ENCODE measurements around the gene FBRSL1.

FBRSL1 gene

DNA sequence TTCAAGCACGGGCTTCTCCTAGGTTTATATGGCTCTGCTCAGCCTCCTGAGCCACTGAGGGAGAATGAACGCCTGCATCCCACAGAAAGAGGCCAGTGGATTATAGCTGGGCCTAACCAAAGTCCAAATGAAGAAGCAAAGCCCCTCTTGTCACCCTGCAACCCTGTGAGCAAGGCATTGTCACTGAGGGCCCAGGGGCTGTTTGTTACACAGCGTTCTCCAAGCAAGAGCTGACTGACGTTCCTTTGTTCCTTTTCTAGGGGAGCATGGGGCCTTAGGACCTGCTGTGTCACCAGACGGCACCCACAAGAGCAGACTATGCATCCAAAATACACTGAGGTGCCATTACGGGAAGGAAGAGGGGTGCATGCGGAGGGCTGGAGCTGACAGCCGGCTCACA is 4.3 kb upstream of the FBRSL1 start:
- DNase-seq, result no peak

DNA sequence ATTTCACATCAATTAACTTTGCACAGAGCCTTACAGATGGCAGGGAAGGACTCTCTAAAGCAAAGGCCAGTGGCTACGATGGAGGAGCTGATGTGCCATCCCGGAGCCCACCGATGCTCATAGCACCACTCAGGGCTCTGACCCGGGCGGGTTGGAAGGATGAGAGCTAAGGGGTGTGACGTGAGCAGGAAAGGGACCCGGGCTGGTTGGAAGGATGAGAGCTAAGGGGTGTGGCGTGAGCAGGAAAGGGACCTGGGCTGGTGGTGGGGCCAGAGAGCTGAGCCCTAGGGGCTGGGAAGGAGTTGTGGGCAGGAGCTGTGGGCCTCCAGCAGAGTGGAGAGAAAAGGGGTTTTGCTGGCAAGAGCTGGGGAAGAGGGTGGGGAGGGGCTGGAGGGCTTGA is 3.8 kb upstream of the FBRSL1 start:
- no peak for DNase-seq

DNA sequence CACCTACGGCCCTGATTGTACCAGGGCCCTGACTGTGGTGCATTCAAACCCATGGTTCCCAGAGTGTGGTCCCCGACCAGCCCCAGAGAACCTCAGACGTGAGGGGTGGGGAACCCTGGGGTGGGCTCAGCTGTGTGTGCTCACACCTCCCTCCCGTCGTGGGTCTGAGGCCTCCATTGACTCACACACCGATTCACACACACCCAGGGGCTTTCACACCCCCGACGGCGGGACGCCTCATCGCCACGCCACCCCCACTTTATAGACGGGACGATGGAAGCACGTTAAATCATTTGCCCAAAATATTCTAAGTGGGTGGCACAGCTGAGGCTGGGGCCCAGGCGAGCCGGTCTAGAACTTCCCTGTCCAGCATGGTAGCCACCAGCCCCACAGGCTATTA is 3.4 kb upstream of the FBRSL1 start:
- no peak for DNase-seq

DNA sequence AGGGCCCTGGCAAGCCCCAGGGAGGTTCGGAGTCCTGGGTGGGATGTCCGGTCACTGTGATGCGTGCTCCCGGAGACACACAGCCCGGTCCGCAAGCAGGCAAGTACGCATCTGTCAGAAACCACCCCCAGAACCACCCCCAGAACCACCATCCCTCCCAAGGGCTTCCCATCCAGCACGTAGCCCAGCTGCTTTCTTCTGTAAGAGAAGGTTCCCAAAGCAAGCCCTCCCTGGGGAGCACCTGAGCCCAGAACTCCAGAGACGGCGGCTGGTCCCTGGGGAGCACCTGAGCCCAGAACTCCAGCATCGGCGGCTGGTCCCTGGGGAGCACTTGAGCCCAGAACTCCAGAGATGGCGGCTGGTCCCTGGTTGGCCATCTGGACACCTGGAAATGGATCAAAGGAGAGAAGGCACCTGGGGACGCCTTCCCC is 2.6 kb upstream of the FBRSL1 start:
- no peak for DNase-seq

DNA sequence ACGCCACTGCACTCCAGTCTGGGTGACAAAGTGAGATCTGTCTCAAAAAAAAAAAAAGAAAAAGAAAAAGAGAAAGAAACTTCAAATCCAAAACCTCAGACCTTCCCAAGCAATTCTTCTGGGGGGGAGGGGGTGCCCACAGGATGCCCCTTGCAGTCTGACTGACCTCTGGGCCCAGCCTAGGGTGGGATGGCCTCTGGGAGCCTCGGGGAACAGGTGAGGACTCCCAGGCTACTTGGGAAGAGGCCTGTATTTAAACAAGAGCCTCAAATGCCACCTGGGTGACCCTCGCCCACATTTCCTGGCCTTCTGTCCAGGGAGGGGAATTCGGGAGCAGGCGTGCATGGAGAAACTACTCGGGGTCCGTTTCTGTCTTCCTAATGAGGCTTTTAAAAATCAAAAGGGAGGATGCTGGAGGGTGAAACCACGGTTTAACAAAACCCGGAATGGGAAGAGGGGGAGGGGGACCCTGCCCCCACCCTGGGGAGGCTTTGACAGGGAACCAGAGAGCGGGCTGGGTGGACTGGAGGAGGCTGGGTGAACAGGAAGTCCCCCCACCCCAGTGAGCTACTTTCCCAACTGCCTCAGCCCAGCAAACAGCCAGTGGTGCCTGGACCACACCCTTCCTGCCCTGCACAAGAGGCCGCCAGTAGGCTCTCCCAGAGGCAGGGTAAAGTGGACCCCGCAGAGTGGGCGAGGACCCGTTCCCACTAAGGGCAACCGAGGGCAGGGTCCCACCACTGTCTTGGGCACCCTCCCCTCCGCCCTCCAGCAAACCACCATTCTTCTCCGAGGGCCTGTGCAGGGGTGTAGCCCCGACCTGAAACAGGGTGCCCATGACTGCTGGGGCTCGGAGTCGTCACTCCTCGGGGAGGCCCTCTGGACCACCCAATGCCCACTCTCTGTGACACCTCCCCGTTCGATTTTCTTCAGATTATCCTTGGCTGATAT is 1.5 kb upstream of the FBRSL1 start:
- DNase-seq, result no peak

DNA sequence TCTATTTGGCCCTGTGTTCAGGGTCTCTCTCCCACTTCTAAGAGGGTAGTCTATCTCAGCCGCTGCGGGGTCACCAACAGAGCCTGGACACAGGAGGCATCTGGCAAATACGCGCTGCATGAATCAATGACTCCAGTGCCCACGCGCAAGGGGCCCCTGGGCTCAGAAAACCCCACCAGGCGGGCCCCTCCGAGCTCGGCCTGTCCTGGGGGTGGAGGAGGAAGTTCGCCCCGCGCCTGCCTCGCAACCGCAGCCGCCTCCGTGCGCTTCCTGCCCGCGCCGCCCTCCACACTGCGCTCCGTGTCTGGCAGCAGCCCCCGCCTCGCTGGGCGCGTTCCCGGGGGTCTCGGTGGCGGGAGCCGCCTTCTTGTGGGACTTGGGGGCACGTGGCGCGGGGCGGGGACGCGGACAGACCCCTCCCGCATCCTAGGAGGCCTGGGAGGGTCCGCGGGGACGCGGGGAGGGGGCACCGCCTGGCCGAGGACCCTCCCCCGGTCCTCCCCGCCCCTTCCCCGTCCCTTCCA is 811 bp upstream of the FBRSL1 start:
- DNase-seq, result peak; percentile 53

DNA sequence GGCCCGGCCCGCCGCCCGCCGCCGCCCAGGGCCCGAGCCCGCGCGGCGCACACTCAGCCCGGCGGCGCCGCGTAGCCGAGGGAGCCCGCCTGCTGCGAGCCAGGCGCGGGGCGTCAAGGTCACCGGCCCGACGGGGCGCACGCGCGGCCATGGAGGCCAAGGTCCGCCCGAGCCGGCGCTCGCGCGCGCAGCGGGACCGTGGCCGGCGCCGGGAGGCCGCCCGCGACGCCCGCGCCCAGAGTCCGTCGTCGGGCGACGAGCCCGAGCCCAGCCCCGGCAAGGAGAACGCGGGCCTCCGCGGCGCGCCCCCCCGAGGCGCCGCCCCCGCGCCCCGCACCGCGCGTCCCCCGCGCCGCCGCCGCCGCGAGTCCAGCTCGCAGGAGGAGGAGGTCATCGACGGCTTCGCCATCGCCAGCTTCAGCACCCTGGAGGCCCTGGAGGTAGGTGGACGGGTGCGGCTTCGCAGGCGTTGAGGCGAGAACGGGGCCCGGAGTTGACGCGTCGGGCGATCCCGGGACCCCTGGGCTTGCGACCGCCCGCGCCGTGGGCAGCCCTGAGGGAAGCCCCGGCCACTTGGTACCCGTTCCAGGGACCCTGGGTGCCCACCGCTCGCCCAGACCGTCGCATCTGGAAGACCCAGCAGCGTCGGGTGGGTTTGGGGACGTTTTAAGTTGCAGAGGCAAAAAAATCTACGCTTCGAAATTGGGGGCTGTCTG is 629 bp downstream of the FBRSL1 start:
- no peak for DNase-seq

DNA sequence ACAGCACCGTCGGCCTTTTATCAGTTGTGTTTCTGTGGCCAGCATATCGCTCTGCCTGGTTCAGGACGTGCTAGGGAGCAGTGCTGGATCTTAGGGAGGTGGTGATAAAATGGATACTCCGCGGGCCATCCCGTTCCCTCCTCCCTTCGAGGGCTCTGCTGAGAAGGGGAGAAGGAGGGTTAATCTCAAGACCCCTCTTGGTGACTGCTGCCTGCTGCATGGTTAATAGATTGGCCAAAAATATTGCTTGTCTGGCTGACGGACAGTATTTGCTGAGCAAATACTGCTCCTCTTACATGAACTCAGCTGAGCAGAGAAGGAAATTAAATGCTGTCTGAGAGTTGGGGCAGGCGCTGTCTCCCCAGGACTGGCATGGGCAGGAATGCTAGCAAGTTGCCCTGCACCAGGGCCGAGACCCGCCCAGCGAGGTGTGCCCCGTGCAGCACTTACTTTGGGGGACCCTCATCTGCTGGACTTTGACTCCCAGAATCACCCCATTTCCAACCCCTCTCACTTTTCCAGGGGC is 1.2 kb downstream of the FBRSL1 start:
- no peak for DNase-seq

DNA sequence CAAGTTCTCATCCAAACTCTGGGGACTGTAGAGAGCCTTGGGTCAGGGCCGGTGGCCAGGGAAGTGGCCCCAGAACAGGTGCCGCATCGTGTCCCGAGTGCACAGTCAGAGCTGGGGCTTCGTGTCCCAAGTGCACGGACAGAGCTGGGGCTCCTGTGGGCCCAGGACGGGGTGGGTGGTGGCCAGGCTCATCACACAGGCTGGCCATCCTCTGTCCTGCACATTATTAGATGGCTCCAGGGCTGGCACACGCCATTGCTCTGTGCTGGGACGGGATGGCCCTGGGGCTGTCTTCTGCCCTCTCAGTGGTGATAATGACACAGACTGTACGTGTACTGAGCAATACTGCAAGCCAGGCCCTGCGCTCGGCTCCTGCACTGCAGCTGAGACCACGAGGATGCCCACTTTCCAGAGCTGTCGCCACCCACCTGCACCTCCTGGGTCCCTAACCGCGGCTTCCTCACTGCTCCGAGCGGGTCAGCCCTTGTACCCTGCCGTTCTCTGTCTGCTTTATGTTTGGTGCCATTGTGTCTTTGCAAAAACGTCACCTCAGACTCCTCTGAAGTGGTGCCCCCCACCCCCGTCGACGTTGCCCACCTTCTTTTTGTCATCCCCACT is 1.9 kb downstream of the FBRSL1 start:
- no peak for DNase-seq

DNA sequence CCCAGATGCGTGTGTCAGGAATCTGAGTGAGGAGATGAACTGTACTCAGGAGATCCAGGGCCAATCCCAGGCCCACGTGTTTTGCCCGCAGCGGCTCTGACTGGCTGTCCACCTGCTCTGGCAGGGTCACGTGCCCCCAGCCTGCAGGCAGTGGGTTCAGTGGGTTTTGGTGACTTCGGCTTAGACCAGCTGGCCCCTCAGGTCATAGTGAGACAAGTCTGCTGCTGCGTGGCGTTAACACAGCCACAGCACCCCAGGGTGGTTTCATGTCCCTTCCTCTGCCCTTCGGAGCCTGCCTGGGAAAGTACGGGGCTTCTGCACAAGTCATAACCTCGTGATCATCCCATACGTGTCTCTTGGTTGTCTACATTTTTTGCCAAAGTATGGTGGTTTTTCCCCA is 2.6 kb downstream of the FBRSL1 start:
- DNase-seq, result no peak

DNA sequence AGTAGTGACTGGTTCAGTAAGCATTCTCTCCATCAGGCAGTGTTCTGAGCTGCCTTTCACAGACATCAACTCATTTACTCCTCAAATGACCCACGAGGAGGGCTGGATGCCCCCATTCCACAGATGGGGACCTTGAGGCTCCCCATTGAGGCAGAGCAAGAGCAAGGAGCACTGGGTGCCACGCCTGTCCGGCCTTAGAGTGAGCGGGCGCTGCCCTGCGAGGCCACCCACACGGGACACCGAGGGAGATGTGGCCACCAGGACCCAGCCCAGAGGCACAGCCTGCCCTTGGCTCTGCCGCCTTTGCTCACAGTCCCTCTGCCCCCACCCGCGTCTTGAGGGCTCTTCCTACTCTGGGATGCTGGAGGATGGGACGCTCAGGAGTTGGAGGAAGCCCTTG is 3.0 kb downstream of the FBRSL1 start:
- no peak for DNase-seq

DNA sequence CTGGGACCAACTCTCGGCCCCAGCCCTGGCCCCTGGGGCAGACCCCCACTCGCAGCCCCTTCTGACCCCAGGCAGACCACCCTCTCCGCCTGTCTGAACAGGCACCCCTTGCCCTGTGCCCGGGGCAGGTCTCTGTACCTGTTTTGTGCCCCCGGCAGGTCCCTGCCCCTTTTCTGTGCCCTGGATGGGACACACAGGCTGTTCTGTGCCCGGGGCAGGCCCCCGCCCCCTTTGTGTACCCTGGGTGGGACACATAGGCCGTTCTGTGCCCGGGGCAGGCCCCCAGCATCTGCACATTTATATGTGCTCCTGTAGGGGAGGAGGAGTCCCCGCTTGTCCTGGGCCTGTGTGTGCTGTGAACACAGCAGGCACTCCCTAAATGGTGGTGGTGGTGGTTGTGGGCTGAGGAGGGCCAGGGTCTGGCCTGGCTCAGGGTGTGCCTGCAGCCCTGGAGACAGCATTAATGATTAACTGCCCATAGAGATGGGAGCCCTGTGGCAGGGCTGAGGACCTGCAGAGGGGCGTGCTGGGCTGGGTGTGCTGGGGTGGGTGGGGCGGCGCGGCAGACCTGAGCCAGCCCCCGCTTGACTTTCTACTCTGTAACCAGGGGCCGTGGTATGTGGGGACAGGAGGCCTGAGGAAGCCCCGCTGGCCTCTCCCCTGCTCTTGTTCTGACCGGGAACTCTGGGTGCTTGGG is 3.7 kb downstream of the FBRSL1 start:
- no peak for DNase-seq

DNA sequence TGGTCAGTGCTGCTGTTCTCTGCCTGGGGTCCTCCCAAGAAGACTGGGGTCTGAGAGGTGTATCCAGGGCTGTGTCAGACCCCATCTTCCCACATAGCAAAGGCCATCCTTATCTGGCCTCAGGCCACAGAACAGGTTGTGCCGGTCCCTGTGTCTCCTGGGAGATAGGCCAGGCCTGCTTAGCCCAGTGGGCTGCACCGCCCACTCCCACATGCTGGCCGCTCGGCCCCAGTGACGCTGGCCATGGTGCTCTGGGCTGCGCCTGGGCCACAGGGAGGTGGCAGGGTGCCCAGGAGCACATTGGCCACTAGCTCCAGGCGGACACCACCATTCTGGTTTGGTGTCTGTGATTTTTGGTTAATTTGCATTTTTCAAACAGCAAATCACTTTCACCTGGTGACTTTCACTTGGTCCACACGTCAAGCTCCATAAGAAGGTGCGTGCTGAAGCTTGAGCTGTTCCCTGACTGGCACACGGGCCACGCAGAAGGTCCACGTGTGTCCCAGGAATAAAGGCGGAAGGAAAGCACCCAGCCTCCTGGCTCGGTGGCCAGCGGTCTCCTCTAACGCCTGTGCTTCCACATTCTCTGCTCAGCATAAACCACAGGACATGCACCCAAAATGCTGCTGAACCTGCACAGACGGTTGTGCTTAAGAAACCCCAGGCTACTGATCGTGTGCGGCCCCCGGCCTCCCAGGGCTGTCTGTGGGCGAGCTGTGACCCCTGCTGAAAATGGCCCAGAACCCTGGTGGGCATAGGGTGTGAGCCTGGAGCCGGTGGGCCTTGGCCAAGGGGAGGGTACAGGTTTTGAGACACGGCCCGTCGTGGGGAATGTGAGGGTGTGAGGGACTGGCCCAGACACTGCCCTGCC is 4.6 kb downstream of the FBRSL1 start:
- DNase-seq, result no peak

DNA sequence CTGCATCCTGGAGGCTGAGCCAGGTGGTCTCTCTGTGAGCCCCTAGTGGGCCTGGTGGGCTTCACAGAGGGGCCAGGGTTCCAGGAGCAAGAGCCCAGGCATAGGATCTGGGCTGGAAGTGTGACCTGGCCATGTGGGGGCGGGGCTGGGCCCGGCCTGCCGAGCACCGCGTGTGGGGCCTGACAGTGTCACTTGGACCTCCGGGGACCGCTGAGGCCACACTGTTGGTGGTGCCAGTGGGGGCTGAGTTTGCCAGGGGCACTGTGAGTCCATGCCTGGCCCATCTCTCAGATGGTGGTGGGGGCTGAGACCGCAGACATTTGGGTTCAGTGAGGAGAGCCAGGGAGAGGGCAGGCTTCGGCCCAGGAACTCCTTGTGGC is 5.2 kb downstream of the FBRSL1 start:
- no peak for DNase-seq

DNA sequence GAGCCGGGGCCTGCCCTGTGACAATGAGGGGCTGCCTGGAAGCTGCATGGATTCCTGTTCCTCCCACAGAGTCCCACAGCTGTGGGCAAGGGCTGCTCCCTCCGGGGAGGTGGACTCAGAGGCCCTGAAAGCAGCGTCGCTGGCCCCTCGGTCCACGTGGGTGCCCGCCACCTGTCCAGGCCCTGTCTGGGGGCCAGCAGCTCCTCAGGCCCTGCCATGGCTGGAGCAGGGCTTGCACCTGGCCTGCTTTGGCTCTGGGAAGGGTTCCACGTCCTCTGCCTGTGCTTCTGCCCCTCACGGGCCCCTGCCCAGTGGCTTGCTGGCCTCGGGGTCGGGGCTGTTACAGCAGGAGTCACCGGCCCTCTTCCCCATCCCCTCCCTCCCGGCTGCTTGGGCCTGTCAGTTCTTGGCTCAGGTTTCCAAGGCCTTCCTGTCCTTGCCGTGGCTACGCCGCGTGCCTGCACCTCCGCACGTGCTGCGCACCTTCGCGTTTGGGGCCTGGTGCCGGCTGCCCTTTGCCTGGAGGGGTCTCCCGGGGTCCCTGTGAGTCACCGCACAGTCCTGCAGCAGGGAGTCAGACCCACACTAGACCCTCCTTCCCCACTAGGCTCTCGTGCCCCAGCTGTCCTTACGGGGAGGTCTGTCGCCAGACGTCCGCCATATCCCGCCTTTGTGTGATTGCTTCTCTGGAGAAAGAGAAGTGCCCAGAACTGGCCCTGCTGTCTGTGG is 5.8 kb downstream of the FBRSL1 start:
- DNase-seq, result no peak

DNA sequence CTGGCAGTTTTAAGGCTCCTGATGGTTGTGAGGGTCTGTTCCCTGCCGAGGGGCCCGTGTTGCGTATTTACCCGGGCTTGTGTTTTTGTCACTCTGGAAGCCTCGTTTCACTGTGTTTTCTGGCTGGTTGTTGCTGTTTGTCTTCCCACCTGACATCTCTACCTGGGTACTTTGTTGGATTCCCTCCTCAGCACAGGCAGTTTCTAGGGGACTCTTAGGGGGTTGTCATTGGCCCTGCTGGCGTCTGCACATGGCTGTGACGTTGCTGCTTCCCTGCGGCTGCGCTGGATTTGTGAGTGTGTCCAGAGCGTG is 6.4 kb downstream of the FBRSL1 start:
- no peak for DNase-seq

DNA sequence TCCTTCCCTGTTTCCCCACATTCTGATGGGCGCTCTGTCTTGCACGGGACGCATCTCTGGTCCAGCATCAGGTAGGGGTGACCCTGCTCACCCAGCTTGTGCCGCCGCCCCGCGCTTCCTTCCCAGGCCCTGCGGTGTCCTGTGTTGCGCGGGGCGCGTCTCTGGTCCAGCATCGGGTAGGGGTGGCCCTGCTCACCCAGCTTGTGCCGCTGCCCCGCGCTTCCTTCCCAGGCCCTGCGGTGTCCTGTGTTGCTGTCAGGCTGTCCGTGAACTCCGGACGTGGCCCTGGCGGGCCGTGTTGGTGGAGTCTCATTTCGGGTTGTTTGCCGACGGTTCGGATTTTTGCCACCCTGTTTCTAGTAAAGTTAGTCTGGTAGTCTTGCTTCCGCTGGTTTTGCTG is 6.8 kb downstream of the FBRSL1 start:
- DNase-seq, result no peak

DNA sequence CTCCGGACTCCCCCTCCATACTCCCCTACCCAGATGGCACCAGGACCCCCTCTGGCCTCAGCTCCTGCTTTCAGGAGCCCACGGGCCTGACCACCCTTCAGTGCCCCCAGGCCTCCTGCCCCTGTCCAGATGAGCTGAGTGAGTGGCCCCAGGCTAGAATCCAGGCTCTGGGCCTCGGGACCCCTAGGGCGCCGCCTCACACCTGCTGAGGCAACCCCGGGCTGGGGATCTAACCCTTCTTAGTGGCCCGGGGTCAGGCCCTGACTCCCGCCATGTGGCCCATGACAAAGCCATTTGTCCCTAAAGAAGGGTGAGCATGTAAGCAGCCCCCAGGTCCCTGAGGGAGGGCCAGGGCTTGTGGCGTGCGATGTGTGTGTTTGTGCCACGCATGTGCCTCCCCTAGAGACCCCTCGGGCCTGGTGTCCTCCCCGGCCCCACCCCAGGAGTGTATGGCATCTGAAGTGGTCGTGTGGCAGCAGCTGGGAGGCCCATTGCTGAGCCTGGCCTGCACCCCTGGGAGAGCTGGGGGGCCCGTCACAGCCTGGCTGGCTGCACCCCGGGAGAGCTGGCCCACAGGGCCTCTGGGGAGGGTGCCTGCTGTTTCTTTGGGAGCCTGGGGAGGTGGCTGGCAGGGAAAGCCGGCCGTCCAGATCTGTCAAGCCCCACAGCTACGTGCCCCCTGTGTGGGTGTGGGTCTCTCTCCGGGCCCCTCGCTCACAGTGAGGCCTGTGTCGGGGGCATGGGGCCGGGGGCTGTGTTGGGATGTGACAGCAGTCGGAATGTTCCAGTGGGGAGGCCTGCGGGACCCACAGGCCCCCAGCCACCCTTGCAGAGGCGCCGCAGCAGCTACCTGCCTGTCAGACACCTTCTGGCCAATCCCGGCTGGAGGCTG is 7.8 kb downstream of the FBRSL1 start:
- DNase-seq, result no peak

DNA sequence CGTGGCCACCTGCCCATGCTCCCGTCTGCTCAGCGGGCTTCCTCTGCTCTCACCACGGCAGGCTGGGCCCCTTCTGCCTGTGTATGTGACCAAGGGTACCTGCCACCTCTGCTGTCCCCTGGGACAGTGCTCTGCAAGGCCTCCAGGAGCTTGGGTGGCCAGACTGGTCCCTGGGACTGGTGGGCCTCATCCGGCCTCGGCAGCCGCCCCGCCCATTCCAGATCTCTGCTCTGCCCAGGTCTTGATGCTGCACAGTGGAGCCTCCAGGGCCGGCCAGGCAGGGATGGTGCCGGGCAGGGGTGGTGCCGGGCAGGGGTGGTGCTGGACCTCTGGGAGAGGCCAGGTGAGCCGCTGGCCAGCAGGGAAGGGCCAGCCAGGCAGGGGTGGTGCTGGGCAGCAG is 9.0 kb downstream of the FBRSL1 start:
- no peak for DNase-seq
